ENCODE measurements around the gene ZIC1.

- TF ChIP-seq CTCF (IDR thresholded peaks at IDR 0.05) (peak; percentile 19; the same call in 1 of the 2 replicates), POLR2AphosphoS5 (IDR thresholded peaks at IDR 0.05; ENCODE audit: low read depth, low read length) (no peak)
Observed at GRCh38 chr3:147384210-147385058, 24.7 kb upstream of the ZIC1 start.
